SK-MEL-5 (cell line): ENCODE data around the gene ALG10B. TPM values are rescaled to one million over a fixed set of nuclear protein-coding genes. Genes with fewer than 3 reads are reported as not detected.
"Not testable (repeated sequence)": the region's sequence is repeated elsewhere in the genome, so short reads cannot be mapped to it uniquely, and the experiment has no call there.

ENCODE experiments used
- DNase-seq: peaks from one replicate; pipeline ENCODE4 v3.0.0-alpha.2; 2016; ENCODE audit warnings: low read depth, low spot score
- in situ Hi-C: cut with HindIII; loops from 2 replicates; pipeline ENCODE4 v1.10.0; 2016; ENCODE audit warnings: low sequenced_read_pairs, high pct_unique_total_duplicates, low pct_unique_long_range_greater_than_20kb
- small RNA-seq, 2 experiments: library from RNA; depleted of rRNA; stranded (forward); fragments of <200 nt; gene quantifications; one replicate each; pipeline ENCODE3, GENCODE V24; 2014
- total RNA-seq: library from RNA; depleted of rRNA; stranded (reverse); fragments of >200 nt; shearing (Covaris generic); gene quantifications from 2 replicates; pipeline ENCODE4 v1.2.3, GENCODE V29; 2014

Gene ALG10B
- total RNA-seq, 1 experiment from 2014 or later = 3.8 TPM

DNA sequence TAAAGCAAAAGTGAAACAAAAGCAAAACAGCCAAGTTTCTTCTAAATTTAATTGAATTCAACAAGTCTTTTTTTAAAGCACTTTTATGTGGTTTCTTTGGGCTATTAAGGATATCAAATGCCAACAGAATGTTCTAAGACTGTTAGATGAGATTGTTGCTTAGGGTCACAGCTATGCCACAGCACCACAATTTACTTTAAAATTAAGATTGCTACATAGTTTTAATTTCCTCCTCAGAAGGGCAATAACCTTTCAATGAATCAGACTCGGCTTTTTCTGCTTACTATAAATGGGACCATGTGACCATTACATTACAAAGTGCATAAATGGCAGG lies 34.6 kb downstream of the ALG10B start:
- DNase-seq, in situ Hi-C loops: not testable (repeated sequence)

DNA sequence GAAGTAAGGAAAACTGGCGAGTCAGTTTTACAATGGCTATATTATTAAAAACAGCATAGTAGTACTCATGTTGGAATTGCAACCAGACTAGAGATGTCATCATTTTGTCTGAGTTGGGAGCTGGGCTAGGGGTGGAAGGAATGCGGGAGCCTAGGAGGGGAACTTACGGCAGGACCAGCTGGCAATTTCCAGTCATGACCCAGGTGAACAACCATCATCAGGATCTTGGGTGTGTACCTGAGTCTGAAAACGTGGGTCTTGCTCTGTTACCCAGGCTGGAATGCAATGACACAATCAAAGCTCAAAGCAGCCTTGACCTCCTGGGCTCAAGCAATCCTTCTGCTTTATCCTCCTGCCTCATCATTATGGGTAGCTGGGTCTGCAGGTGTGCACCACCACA lies 50.9 kb downstream of the ALG10B start:
- in situ Hi-C loops = no loop called here

DNA sequence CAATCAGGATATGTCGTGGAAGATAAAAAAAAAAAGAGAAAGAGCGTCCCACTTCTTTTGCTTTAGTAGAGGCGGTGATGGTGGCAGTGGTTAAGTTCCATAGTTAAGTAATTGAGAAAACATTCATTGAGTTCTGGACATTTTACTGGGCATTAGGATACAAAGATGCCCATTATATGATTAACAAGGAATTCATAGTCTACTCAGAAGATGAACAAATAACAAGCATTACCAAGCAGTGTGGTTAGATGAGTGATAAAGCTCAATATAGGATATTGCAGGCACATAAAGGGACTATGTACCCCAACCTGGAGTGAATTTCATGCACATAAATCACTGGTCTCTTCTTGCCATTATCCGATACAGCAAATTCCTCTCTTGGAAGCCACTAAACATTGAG lies 53.7 kb downstream of the ALG10B start:
- DNase-seq = peak; percentile 84
- in situ Hi-C loops = no loop called here

More for the DNA sequence above, 50.9 kb downstream of the ALG10B start:
- no peak for DNase-seq

DNA sequence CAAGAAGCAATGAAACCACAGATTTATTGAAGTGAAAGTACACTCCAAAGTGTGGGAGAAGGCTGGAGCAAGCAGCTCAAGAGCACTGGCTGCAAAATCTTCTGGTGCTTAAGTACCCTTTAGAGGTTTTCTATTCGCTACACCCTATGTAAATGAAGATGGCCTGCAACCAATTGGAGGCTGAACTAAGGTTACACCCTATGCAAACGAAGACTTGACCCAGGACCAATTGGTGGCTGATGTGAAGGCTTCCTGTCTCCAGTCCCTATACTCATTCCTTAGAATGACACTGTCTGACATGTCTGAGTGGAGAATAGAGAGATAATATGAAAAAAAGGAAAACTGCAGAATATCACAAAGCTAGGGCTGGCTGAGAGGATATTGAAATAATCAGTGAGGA lies 57.2 kb downstream of the ALG10B start:
- DNase-seq = no peak

DNA sequence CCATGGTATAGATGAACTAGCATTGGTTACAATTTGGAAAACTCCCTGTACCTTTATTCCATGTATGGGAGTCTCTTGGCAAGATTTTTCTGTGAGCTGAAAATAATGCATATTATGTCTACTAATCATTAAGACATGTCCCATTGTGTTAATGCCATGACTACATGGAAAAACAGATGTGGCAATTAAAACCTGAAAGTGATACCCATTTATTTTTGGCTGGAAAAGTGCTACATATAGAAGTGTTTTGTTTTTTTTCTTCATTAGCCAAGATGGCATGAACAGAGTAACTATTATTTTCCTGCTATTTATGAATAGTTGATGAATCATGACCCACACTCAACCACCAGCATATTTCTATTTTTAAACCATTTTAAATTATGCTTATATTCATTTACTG lies 58.2 kb downstream of the ALG10B start:
- in situ Hi-C loops = no loop called here
- DNase-seq = no peak

More for the DNA sequence above, 57.2 kb downstream of the ALG10B start:
- in situ Hi-C loops = no loop called here

Small RNA genes lying within 50 kb of the gene (small RNA-seq; reads per million reads assigned to genes)
- gene RF00019 = 0 reads per million in 2 experiments
